Glomerular visceral epithelial cell (primary cell): ENCODE measurements around the gene MOB1A.
"Not testable (repeated sequence)": the region's sequence is repeated elsewhere in the genome, so short reads cannot be mapped to it uniquely, and the experiment has no call there.

Source experiments
- DNase-seq: peaks from one replicate; pipeline ENCODE4 v3.0.0-alpha.2; 2016; ENCODE audit errors: extremely low spot score

MOB1A gene

DNA sequence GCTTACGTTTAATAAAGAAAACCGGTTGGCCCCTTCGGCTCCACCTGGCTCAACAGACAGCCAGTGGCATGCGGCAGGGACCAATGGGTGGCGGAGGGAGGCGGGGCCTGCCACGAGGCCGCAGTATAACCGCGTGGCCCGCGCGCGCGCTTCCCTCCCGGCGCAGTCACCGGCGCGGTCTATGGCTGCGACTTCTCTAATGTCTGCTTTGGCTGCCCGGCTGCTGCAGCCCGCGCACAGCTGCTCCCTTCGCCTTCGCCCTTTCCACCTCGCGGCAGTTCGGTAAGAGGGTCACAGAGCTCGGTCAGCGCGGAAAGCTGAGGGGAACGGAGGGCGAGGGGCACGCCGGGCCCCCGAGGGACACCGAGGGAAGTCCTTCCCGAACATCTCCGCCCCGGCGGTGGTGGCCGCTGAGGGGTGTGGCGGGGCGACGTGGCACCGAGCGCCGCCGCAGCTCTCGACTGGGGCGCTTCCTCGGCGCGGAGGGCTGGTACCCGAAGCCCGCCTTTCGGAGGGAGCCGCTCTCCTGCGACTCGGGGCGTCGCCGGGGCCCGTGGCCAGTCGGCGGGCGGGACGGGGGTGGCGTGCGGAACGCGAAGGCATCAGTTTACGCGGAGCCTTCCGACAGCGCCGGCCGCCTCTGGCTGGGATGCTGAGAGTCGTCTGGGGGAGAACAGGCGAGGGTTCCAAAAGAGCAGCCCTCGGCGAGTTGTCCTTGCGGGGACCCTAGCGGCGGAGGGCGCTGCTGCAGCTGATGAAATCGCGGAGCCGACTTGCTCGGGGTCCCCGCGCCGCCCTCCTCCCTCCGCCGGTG is 20.0 kb upstream of the MOB1A start, which contains the start of gene MTHFD2:
Gene MTHFD2, plus strand, starts transcription at position 155 of the 814 bp plus-strand sequence. Its CDS starts 27 bp downstream, at position 182.
- peak; percentile 97 for DNase-seq

DNA sequence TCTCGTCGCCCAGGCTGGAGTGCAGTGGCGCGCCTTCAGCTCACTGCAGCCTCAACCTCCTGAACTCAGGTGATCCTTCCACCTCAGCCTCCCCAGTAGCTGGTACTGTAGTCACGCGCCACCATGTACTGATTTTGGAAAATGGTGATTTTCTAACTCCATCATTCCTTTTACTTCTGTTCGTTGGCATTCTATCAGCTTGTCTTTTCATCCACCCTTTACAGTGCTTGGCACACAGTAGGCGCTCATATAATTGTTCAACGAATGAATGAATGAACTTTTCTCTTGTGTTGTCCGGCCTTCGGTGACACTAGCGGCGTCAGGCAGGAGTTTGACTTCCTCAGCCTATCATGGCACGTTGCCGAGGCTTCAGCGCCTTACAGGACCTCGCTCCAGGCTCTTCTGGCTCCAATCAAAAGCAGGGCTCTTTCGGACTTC is 19.4 kb upstream of the MOB1A start:
- no peak for DNase-seq

DNA sequence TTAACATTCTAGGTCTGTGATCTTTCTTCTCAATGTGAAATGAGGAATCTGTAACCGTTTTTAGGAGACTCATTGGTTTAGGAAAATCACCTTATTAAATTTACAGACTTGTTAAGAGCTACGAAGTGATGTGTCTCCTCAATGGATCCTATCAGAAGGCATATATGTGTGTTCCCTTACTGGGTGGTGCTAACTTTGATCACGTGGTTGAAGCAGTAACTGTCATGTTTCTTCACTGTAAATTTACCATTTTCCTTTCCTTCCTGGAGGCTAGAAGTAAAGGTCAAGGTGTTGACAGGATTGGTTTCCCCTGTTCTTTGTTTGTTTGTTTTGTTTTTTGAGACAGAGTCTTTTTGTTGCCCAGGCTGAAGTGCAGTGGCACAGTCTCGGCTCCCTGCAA is 18.4 kb upstream of the MOB1A start:
- DNase-seq = no peak

DNA sequence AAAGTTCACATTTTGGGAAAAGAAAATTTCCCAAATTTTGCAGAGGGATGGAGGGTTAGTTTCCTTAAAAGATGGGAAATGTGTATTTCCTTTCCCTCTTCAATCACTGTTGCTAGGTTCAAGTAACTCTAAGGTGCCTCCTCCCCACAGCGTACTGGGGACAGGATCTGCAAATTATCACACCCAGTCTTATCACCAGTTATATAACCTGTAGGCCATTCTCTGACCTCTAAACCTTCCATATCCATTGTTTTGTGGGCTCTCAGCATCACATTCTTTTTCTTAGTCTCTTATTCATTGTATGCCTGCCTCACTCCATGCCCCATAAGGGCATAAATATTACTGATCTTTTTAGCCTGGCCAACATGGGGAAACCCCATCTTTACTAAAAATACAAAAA is 16.1 kb upstream of the MOB1A start:
- DNase-seq = no peak

DNA sequence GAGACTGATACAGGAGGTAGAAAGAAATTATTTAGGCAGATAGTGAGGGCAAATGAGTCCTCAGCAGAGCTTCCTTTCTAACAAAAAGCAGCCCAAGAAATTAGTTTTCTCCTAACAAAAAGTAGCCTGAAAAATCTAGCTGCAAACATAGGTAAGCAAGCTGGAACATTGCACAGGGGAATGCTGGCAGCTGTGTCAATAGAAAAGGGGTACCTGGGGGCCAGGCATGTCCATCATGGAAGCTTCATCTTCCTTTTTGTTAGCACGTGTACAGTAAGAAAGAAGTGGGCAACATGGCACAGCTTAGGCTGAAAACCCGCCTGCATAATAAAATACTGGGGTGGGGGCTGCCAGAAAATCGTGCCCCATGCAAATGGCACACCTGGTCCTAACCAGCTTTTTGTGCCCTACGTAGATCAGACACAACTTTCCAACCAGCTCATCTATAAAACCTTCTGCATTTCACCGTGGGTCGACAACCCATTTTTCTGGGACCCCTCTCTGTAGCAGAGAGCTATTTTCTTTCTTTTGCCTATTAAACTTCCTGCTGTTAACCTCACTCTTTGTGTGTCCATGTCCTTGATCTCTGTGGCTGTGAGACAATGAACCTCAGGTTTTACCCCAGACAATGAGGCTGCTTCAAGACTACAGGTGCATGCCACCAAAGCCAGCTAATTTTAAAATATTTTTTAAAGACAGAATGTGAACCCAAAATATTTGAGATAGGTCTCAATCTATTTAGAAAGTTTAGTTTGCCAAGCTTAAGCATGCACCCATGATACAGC is 13.1 kb upstream of the MOB1A start:
- DNase-seq = no peak

DNA sequence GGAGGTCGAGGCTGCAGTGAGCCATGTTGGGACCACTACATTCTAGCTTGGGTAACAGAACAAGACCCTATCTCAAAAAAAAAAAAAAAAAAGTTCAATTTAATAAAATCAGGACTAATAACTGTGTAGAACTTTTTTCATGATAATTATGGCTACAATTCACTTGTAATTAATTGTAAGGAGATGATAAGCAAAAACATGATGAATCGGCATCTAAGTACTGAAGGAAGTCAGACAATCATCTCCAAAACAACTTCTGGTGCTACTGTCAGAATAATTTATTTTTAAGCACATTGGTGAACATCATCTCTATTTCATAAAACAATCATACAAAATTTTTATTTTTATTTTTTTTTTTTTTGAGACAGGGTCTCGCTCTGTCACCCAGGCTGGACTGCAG is 10.0 kb upstream of the MOB1A start:
- DNase-seq = no peak

DNA sequence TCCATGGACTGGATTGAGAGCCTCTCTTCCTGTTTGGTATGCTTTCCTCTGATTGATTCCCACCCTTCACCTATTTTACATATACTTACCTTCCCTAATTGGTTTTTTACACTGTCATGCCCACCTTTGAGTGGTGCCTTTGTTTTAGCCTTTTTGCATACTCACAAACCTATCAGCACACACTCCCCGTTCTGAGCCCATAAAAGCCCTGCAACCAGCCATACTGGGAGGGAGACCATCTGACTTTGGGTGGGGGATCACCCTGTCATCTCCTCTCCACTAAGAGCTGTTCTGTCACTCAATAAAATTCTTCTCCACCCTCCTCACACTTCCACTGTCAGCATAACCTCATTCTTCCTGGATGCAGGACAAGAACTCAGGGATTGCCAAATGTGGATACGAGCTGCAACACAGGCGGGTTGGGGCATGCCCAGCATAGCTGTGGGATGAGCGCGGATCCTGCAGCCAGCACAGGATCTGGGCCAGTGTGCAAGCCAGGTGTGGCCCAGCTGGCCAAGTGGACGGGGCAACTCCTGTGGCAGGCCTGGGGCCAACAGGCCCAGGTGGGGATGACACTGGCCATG is 9.4 kb upstream of the MOB1A start:
- peak; percentile 72 for DNase-seq

DNA sequence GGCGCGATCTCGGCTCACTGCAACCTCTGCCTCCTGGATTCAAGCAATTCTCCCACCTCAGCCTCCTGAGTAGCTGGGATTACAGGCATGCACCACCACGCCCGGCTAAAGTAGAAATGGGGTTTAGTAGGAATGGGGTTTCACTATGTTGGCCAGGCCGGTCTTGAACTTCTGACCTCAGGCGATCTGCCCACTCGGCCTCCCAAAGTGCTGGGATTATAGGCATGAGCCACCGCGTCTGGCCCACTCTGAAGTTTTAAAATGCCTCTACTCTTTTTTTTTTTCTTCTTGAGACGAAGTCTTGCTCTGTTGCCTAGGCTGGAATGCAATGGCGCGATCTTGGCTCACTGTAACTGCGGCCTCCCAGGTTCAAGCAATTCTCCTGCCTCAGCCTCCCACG is 8.0 kb upstream of the MOB1A start:
- DNase-seq = not testable (repeated sequence)

DNA sequence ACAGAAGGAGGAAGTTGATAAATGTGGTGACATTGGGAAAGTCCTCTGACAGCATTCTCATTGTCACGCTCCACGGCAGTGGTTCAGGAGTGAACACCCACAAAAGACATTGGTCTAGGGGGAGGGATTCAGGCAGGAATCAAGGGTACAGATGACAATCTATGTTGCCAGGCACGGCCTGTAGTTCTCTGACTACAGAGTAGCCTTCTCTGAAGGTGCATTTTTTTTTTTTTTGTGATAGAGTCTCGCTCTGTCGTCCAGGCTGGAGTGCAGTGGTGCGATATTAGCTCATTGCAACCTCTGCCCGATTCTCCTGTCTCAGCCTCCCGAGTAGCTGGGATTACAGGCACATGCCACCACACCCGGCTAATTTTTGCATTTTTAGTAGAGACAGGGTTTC is 7.4 kb upstream of the MOB1A start:
- DNase-seq = no peak

DNA sequence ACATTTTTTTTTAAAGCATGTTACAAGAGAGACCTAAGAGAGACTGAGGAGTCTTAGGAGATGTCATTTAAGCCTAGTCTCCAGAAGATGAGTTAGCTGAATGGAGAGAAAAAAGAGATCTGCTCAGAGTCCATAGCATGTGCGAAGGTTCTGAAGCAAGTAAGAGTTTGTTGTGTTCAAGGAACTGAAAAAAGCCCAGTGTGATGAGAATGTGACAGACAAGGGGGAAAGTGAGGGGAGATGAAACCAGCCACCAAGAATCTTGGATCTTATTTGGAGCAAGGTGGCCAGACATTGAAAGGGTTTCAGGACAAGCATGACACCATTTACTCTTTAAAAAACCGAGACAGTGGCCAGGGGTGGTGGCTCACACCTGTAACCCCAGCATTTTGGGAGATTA is 5.2 kb upstream of the MOB1A start:
- DNase-seq = no peak

DNA sequence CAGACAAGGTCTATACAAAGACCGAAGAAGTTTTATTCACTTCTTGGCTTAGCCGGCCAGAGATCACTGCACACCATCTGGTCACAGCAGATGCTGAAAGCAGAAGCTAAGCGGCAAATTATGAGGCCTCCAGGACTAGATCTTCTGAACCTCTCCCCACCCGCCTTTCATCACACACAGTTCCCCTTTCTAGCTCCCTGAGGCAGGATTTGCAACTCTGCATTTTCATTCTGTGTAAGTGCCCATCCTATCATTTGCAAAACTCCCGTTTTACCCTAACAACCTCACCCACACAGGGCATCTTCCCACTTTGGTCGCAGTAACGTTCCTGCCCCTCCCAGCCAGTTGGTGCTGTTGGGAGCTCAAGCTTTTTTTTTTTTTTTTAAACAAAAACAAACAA is 3.1 kb upstream of the MOB1A start:
- DNase-seq = no peak

DNA sequence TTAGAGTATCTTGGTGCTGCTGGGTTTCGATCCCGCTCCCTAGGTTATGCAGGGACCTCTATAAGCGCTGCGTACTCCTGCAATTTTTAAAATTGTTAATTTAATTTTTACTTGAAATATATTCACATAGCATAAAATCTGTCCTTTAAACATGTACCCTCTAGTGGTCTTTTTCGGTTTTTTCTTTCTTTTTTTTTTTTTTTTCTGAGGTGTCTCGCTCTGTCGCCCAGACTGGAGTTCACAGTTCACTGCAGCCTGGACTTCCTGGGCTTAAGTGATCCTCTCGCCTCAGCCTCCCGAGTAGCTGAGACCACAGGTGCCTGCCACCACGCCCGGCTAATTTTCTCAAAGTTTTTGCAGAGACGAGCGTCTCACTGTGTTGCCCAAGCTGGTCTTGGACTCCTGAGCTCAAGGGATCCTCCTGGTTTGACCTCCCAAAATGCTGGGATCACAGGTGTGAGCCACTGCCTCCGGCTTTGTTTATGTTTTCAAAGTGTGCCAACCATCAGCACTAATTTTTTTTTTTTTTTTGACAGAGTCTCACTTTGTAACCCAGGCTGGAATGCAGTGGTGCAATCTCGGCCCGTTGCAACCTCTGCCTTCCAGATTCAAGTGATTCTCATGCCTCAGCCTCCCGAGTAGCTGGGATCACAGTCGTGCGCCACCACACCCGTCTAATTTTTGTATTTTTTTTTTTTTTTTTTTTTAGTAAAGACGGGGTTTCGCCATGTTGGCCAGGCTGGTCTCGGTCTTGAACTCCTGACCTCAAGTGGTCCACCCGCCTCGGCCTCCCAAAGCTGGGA is 585 bp upstream of the MOB1A start:
- no peak for DNase-seq

DNA sequence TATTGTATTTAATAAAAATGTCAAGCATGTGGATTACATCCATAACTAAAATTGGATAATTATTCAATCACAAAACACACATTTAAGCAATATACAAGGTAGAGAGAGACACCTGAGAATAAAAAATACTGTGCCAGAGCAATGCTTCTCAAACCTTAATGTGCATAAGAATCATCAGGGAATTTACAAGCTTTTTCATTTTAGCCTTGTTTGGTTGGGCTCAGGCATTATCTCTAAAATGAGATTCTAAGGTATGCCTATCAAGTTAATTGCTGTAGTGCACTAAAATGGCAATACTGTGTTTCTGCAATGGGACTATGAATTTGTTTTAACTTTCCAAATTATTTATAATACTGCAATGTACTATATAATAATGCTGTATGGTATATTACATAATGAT is 983 bp downstream of the MOB1A start:
- no peak for DNase-seq

DNA sequence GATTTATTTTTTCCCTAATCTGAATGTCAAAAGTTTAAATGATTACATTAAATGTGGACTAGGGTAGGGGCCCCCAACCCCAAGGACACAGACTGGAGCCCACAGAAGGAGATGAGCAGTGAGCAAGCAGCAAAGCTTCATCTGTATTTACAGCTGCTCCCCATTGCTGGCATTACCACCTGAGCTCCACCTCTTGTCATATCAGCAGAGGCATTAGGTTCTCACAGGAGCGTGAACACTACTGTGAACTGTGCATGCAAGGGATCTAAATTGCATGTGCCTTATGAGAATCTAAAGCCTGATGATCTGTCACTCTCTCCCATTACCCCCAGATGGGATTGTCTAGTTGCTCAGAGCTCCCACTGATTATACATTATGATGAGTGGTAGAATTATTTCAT is 3.8 kb downstream of the MOB1A start:
- no peak for DNase-seq

DNA sequence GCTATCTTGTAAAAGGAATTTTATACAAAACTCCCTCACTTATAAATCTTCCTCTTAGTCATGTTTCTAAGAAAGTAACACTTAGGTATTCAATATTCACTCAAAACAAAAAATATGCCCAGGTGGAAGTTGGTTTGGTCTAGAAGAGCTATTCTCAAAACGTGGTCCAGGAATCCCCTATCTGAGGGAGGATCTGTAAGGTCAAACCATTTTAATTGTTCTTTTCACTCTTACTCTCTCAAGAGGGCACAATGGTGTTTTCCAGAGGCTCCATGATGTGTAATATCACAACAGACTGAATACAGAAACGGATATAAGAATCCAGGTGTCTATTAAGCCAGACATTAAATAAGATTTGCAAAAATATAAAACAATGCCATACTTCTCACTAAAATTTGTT is 9.9 kb downstream of the MOB1A start:
- DNase-seq = no peak

DNA sequence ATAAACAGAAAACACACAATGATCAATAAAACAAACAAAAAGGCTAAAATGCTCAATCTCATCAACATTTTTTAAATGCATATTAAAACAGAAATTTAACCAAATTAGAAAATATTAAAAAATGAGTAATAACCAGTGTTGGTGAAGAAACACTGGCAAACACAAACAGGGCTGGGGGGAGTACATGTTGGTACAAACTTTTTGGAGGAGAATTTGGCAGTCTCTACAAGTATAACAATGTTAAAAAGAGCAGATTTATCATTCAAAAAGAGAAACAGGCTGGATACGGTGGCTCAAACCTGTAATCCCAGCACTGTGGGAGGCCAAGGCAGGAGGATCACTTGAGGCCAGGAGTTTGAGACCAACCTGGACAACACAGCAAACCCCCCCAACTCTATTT is 13.9 kb downstream of the MOB1A start:
- no peak for DNase-seq

DNA sequence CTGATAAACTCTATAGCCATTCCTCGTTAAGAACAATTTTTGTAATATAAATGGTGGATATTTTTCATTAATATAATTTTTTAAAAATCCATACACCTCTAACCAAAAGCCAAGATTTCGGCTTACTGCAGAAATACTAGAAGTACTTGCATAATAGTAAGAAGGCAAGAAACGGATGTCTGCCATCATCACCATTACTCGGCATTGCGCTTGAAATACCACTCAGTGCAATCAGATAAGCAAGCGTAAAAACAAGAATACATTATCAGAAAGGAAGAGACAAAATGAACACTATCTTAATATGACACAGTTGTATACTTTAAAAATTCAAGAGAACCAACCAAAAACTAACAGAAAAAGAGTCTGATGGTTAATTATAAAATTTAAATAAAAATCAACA is 15.7 kb downstream of the MOB1A start:
- DNase-seq = no peak

DNA sequence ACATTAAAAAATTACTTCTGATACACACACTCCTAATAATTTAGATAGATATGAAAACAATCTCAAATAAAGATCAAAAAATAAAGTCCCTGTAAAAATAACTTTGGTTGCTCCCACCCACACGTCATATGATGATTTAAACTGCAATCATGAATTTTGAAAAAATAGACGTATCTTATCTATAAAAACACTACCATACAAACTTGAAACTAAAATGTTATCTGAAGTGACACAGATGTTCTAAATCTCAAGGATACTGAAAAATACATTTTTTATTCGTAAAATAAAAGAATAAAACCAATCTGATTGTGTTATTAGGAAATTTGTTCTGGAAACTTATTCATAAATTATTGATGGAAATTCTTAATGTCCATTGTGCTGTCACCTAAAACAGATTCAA is 22.8 kb downstream of the MOB1A start:
- DNase-seq = no peak

DNA sequence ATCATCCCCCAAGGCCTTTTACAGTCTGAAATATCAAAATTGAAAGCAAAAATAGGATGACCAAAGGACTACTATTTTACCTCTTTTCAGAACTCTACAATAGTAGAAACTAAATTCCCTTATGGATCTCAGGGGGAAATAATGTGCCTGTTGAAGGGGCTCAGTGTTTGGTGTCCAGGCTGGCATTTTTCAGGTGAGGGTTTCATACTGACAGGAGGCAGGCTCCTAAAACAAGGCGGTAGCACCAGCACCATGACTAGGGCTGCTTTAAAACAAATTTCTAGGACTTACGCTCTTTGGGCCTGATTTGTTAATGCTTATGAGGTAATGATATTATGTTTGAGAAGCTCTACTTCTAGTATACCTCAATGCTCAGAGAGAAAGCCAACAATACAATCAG is 25.7 kb downstream of the MOB1A start:
- DNase-seq = no peak

DNA sequence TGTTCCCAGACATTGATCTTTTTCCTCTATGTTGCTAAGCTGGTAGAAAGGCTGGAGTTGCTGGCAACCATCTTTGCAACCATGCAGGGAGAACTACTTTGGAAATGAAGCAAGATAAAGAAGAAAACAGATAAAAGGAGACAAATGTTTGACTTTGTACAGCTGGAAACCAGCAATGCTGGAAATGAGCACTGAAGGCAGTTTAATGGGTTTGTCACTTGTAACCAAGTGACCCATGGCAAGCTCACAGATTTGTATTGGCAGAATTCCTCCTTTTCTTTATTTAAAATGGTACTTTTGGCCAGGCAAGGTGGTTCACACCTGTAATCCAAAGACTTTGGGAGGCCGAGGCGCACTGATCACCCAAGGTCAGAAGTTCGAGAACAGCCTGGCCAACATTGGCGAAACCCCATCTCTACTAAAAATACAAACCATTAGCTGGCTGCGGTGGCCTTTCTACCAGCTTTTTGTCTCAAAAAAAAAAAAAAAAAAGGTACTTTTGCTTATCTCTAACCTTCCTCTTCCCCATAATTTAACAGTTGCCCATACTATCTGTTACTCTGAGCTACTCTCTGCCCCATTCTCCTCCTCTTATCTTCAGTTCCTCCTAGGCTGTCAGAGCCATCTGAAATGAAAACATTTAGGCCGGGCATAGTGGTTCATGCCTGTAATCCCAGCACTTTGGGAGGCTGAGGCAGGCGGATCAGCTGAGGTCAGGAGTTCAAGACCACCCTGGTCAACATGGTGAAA is 28.9 kb downstream of the MOB1A start:
- DNase-seq = no peak

DNA sequence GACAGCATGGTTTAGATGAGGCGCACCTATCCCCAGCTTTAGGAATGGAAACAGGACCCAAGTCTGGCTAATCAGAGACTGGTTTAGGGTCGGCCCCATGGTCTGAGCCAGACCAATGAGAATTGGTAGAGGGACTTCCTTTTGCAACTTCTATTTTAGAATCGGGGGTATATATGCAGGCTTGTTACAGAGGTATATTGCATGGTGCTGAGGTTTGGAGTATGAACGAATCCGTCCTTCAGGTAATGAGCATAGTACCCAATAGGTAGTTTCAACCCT is 29.5 kb downstream of the MOB1A start:
- DNase-seq = no peak
